Lower leg skin (tissue), 3 donors: ENCODE data around the gene FZD1.

ENCODE experiments used
- POLR2A ChIP-seq, 2 donors: fragments of 450-650 bp; IDR thresholded peaks; one replicate each; pipeline ENCODE4 v1.6.1; 2016 to 2017; ENCODE audit warnings: antibody characterized with exemption in 2 of 2, mild to moderate bottlenecking in 1 of 2, moderate library complexity in 1 of 2
- TF ChIP-seq, protein P1 (sequence below), 3 donors: fragments of 450-650 bp; IDR thresholded peaks; one replicate each; pipeline ENCODE4 v1.5.1; 2016; ENCODE audit warnings: antibody characterized with exemption in 3 of 3, mild to moderate bottlenecking in 3 of 3, moderate library complexity in 2 of 3

DNA sequence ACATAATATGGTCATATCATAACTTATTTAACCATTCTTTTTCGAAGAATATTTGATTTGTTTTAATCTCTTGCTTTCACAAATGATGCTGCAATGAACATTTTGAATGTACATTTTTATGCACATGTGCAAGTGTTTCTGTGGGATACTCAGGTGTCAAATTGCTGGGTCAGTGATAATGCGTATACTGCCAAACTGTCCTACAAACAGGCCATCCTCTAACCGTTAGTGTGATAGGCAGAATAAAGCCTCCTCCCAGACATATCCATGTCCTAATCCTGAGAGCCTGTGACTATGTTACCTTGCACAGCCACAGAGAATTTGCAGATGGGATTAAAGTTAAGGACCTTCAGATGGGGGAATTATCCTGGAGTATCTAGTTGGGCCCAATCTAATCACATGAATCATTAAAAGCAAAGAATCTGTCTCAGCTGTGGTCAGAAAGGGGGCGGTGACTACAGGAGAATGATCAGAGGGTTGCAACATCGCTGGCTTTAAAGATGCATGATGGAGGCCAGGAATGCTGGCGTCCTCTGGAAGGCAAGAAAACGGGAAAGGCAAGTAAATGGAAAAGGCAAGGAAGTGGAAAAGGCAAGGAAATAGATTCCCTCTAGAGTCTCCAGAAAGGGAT lies 46.7 kb downstream of the FZD1 start:
- no peak for TF ChIP-seq POLR2A (IDR thresholded peaks at IDR 0.05)
- TF ChIP-seq, protein P1, sequence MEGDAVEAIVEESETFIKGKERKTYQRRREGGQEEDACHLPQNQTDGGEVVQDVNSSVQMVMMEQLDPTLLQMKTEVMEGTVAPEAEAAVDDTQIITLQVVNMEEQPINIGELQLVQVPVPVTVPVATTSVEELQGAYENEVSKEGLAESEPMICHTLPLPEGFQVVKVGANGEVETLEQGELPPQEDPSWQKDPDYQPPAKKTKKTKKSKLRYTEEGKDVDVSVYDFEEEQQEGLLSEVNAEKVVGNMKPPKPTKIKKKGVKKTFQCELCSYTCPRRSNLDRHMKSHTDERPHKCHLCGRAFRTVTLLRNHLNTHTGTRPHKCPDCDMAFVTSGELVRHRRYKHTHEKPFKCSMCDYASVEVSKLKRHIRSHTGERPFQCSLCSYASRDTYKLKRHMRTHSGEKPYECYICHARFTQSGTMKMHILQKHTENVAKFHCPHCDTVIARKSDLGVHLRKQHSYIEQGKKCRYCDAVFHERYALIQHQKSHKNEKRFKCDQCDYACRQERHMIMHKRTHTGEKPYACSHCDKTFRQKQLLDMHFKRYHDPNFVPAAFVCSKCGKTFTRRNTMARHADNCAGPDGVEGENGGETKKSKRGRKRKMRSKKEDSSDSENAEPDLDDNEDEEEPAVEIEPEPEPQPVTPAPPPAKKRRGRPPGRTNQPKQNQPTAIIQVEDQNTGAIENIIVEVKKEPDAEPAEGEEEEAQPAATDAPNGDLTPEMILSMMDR (IDR thresholded peaks at IDR 0.05), result no peak
